Measurements from ENCODE around the gene IL17RD. TPM values are rescaled to one million over a fixed set of nuclear protein-coding genes. Genes with fewer than 3 reads are reported as not detected.

Gene IL17RD
- total RNA-seq, 4 donors from 2014 or later = 0.52 to 1.4 (median 0.90) TPM

DNA sequence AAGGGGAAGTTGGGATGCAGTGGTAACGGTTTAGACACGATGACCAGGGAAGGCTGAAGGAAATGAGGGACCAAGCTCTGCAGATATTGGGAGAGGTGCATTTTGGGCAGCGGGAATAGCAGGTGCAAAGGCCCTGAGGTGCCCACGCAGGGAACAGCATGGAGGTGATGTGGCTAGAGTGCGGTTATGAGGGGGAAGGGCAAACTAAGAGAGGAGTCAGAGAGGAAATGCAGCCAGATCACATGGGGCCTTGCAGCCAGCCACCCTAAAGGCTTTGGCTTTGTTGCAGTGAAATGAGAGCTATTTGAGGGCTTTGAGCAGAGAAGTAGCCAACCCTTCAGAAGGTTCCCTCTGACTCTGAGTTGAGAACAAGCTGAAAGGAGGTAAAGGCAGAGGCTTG, 102.1 kb downstream of the IL17RD start:
- no peaks in the 10 kb centered on the region for H3K4me1 ChIP-seq
- no peaks in the 10 kb centered on the region for H3K27me3 ChIP-seq
- H3K9me3 ChIP-seq = no peaks in the 10 kb centered on the region
- TF ChIP-seq CTCF (IDR thresholded peaks at IDR 0.05 in 4 of 5, conservative IDR thresholded peaks at IDR 0.05 in 1 of 5) (no peak), POLR2A (IDR thresholded peaks at IDR 0.05) (no peak)
- H3K36me3 ChIP-seq = no peaks in the 10 kb centered on the region
- no peak for ATAC-seq
- H3K27ac ChIP-seq = no peak overlapping the region
- intact Hi-C loops (cut with DNase I; ENCODE audit: low total_unique reads) = no loop called here
- no peak overlapping the region for H3K4me3 ChIP-seq
- no peak for DNase-seq
- in situ Hi-C loops (cut with MboI; ENCODE audit: low sequenced_read_pairs in 4 of 4) = no loop called here

DNA sequence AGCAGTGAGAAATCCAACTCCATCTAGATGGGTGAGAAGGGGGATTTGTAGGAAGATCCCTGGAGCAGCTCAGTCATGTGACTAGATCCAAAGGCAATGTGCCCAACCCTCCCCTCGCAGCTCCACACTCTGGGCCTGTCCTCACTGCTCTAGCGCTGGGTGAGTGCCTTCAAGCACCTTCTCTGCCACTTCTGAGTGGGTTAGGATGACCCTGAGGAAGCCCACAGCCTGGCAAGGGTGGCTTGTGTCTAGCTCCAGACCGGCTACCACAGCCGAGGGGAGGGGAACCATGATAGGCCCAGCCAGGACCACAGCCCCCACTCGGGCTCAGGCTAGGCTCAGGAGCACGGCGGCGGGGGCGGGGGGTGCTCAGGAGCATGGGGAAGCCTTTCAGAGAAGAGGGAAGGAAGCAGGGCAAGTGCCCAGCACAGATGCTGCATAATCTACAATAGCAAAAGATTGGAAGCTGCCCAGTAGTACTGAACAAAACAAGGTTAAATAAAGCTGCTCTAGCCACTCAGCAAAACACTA, 103.0 kb downstream of the IL17RD start:
- no peak for DNase-seq
- no peak overlapping the region for H3K27ac ChIP-seq
- H3K9me3 ChIP-seq = no peaks in the 10 kb centered on the region
- in situ Hi-C loops (cut with MboI; ENCODE audit: low sequenced_read_pairs in 4 of 4) = no loop called here
- no peak for ATAC-seq
- no peaks in the 10 kb centered on the region for H3K4me1 ChIP-seq
- TF ChIP-seq CTCF (IDR thresholded peaks at IDR 0.05 in 4 of 5, conservative IDR thresholded peaks at IDR 0.05 in 1 of 5) (no peak), POLR2A (IDR thresholded peaks at IDR 0.05) (no peak)
- H3K4me3 ChIP-seq = no peak overlapping the region
- intact Hi-C loops (cut with DNase I; ENCODE audit: low total_unique reads) = no loop called here
- no peaks in the 10 kb centered on the region for H3K27me3 ChIP-seq
- no peaks in the 10 kb centered on the region for H3K36me3 ChIP-seq

DNA sequence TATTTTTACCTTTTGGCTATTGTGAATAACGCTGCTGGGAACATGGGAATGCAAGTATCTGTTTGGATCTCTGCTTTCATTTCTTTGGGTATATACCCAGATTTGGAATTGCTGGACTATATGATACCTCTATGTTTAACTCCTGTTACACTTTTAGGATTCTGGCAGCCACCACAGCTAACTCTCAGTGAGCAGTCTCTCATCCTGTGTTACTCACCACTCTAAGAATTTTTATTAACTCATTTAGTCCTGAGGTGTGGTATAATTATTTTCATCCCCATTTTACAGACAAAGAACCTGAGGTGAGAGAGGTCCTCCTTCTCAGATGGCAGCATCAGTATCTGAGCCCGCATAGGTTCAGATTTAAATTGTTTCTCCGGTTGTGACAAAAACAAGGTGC, 103.6 kb downstream of the IL17RD start:
- H3K9me3 ChIP-seq = no peaks in the 10 kb centered on the region
- H3K36me3 ChIP-seq = no peaks in the 10 kb centered on the region
- intact Hi-C loops (cut with DNase I; ENCODE audit: low total_unique reads) (no loop called here), in situ Hi-C loops (cut with MboI; ENCODE audit: low sequenced_read_pairs in 4 of 4) (no loop called here)
- no peak overlapping the region for H3K27ac ChIP-seq
- H3K4me1 ChIP-seq = no peaks in the 10 kb centered on the region
- H3K4me3 ChIP-seq = no peak overlapping the region
- H3K27me3 ChIP-seq = no peaks in the 10 kb centered on the region
- DNase-seq (no peak), ATAC-seq (no peak)
- TF ChIP-seq CTCF (IDR thresholded peaks at IDR 0.05 in 4 of 5, conservative IDR thresholded peaks at IDR 0.05 in 1 of 5) = no peak

GRCh38 chr3:57060089-57060821, 104.9 kb downstream of the IL17RD start, which contains the start of gene SPATA12:
SPATA12 (plus strand) TSS chr3:57060664; CDS start chr3:57073695, 13,031 bp downstream.
- Histone ChIP-seq H3K36me3 (no peaks in the 10 kb centered on the region), H3K4me3 (no peak within 1 kb of the TSS), H3K27ac (no peak within 1 kb of the TSS), H3K27me3 (no peaks in the 10 kb centered on the region), H3K4me1 (no peaks in the 10 kb centered on the region), H3K9me3 (no peaks in the 10 kb centered on the region)
- ATAC-seq (peak; percentile 70 to 81), DNase-seq (peak; percentile 29 to 38)
- TF ChIP-seq CTCF (IDR thresholded peaks at IDR 0.05 in 4 of 5, conservative IDR thresholded peaks at IDR 0.05 in 1 of 5) (no peak), POLR2A (IDR thresholded peaks at IDR 0.05) (no peak)
- in situ Hi-C loops (cut with MboI; ENCODE audit: low sequenced_read_pairs in 4 of 4) = no loop called here
- intact Hi-C loops (cut with DNase I; ENCODE audit: low total_unique reads) = no loop called here

All from gastrocnemius medialis (tissue), 4 donors.